Measurements from ENCODE around the gene MACROD1.
"Not testable (repeated sequence)": the region's sequence is repeated elsewhere in the genome, so short reads cannot be mapped to it uniquely, and the experiment has no call there.

Gene MACROD1

DNA sequence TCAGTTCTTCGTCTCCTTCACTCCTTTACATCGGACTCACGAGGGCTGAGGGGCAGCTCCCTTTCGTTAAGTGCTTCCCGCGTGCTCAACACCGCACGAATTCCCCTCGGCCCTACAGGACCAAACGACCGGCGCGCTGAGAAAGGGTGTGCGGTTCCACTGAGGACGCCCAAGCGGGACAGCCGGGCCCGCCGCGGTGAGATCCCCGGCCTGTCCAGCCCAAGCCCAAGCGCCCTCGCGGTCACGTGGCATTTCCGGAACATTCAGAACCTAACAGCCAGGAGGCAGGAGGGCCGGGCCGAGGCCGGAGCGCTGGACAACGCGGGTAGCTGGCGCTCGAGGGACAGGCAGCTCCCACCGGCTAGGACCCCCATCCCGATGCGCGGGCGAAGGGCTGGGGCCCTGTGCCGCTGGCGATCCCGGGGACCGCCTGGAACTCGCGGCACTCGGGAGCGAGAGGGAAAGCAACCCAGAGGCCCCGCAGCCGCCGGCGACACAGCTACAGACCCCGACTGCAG, 19.3 kb upstream of the MACROD1 start:
- peak; percentile 41 to 63 for DNase-seq

DNA sequence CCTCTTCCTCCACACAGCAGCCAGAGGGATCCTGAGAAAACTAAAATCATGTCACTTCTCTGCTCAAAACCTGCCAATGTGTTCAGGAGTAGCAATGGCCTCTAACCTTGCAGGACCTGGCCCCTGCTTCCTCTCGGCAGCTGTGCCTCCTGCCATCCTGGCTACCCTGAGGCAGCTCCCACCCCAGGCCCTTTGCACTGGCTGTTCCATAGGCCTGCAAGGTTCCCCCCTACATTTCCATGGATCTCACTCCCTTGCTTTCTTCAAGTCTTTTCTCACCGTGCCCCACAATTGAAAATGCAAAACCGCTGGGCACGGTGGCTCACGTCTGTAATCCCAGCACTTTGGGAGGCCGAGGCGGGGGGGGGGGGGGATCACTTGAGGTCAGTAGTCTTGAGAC, 18.0 kb upstream of the MACROD1 start:
- no peak for DNase-seq

- DNase-seq = peak; percentile 27 to 46
Measured at GRCh38 chr11:64181506-64182411, 15.8 kb upstream of the MACROD1 start.

DNA sequence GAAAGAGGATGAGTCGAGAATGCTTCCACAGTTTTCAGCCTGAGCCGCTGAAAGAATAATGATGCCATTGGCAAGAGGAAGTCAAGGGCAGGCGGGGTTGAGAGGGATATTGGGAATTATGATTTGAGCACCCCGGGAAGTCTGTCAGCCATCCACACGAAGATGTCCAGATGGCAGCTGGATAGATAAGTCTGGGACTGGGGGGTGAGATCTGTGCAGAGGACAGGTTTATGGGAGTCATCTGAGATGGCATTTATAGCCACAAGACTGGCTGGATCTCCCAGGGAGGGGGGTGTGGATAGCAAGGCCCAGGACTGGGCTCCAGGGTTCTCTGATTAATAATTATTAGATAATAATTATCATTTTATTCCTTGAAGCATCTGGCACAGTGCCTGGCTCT, 15.0 kb upstream of the MACROD1 start:
- no peak for DNase-seq

DNA sequence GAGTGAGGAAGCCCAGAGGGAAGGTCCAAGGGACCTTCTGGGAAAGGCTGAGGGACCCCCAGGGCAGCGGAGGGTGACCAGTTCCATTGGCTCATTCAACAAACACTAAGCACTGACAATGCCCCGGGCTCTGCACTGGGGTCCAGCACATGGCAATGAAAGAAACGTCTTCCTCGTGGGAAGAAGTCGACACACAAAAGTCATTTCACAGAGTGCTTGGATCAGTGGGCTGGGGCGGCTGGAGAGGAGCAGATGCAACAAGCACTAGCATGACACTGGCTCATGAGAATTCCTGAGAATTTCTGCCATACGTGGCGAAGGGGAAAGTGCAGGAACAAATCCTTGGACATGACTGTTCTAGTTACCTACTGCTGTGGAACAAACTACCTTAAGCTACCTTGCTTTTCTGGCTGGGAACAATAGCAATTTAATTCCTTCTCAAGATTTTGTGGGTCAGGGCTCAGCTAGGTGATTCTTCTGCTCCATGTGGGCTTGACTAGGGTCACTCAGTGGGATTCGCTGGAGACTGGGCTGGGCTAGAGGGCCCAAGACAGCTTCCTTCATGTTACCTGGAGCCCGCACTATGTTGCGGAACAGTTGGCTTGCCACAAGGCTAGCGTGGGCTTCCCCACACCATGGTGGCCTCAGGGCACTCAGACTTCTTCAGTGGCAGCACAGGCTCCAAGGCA, 13.2 kb upstream of the MACROD1 start:
- no peak for DNase-seq

GRCh38 chr11:64178203-64178602, 12.3 kb upstream of the MACROD1 start:
- no peak for DNase-seq

DNA sequence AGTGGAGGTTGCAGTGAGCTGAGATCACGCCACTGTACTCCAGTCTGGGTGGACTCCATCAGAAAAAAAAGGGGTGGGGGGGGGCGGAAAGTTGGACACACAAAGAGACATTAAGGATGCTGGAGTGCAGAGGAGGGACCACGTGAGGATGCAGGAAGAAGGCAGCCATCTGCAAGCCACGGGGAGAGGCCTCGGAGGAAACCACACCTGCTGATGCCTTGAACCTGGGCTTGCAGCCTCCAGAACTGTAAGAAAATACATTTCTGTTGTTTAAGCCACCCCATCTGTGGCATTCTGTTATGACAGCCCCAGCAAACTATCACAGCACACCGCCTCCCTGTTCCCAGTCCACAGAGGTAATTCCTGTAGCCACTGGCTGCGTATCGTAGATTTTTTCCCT, 10.8 kb upstream of the MACROD1 start:
- DNase-seq = no peak

GRCh38 chr11:64173616-64174355, 7.9 kb upstream of the MACROD1 start:
- DNase-seq = no peak

DNA sequence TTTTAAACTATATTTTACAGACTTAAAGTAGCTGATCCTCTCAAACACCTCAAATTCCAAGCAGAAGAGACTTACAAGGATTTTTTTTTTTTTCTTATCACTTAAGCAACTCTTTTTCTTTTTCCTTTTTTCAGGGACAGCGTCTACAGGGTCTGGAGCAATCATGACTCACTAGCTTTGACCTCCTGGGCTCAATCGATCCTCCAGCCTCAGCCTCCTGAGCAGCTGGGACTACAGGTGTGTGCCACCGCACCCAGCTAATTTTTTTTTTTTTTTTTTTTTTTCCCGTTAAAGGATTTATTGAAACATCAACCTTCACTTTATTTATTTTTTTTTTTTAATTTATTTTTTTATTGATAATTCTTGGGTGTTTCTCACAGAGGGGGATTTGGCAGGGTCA, 4.5 kb upstream of the MACROD1 start:
- DNase-seq = no peak

DNA sequence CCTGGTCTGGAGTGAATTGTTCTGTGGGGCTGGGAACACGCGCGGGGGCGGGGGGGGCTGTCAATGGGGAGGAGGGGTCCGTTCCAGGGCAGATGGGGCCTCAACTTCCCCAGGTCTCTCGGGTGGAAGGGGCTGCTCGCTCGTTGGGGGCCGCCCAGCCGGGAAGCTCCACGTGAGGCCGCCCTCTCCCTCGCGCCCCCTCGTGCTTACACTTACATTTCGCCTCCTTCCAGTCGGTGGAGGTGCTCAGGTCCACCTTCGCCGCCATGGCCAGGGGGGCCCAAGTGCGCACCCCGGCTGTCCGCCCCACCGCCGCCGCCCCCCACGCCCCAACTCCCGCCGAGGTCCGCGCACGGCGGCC, 452 bp downstream of the MACROD1 start:
- DNase-seq = no peak

- no peak for DNase-seq
Measured at GRCh38 chr11:64164392-64165312, 1.3 kb downstream of the MACROD1 start.

- no peak for DNase-seq
Measured at GRCh38 chr11:64163951-64164350, 2.0 kb downstream of the MACROD1 start.

GRCh38 chr11:64162769-64163168, 3.1 kb downstream of the MACROD1 start:
- not testable (repeated sequence) for DNase-seq

DNA sequence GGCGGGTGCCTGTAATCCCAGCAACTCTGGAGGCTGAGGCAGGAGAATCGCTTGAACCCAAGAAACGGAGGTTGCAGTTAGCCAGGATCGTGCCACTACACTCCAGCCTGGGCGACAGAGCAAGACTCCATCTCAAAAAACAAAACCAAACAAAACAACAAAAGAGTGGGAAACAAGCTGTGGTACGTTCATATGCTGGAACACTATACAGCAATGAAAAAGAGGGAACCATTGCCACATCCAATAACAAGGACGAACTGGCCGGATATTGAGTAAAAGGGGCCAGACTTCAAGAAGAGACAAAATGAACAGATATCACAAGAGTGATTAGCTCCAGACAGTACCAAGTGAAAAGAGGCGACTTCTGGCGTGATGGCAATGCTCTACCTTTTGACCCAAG, 4.9 kb downstream of the MACROD1 start:
- no peak for DNase-seq

- DNase-seq = no peak
Measured at GRCh38 chr11:64157631-64158394, 8.1 kb downstream of the MACROD1 start.

DNA sequence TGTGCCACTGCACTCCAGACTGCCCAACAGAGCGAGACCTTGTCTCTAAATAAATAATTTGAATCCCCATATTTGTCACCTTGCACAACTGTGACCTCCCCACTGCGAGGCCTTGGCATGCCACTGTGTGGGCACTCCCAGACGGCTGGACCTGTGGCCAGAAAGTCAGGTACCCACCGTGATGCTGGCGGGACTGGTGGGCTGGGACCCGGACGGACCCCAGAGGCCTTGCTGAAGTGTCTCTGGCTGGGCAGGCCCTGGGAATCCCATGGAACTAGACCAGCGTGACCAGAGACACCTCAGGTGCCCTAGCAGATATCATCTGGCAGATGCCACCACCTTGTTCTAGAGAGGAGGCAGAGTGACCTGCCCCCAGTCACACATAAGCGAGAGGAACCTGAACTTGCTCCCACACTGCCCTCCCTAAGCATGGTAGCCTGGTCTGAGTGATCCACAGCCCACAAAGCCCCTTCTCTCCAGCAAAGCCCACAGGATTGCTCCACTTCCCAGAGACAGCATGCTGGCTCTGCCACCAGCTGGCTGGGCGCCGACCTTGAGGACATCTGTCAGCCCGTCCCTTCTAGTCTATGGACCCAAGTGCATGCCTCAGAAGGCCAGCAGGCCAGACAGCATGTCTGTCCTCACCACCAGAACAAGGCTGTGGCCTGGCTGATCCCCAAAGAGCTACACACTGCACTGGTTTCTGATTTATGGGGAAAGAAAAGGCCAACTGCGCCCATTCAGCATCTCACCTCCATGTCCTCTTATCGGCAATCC, 9.5 kb downstream of the MACROD1 start:
- no peak for DNase-seq

DNA sequence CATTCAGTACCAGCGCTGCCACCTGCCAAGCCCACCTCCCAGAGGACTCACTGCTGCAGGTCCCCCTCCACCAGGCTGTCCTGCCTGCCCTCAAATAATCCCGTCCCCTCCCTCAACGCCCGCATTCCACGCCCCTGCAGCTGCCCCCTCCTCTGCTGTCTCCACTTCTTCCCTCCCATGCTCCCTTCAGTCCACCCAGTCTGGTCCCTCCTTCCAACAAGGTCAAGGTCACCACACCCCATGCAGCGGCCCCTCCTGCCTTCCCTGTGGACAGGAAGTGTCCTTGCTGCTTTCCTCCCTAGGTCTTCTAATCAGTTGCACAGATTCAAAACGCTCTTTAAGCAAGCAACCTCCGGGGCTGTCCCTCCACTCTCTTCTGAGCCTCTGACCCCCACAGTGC, 12.1 kb downstream of the MACROD1 start:
- DNase-seq = no peak

- DNase-seq = peak; percentile 47 to 51
Measured at GRCh38 chr11:64152841-64153691, 12.8 kb downstream of the MACROD1 start.

DNA sequence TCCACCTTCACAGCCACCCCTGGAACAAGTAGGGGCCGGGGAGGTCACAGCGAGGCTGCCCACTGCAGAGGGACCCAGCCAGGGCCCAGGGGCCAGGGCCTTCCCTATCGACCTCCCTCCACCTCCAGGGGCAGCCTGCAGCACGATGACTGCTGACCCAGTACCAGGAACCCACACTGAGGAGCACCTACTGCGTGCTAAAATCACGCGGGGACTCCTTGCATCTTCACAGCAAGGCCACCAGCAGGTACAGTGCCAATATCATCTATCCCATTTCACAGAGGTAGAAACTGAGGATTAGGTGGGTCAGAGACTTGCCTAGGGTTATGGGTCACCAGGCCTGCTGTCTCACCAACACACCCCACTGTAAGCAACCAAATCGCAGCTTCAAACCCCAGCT, 14.6 kb downstream of the MACROD1 start:
- DNase-seq = no peak
